ENCODE measurements around the gene KLHL29.

DNA sequence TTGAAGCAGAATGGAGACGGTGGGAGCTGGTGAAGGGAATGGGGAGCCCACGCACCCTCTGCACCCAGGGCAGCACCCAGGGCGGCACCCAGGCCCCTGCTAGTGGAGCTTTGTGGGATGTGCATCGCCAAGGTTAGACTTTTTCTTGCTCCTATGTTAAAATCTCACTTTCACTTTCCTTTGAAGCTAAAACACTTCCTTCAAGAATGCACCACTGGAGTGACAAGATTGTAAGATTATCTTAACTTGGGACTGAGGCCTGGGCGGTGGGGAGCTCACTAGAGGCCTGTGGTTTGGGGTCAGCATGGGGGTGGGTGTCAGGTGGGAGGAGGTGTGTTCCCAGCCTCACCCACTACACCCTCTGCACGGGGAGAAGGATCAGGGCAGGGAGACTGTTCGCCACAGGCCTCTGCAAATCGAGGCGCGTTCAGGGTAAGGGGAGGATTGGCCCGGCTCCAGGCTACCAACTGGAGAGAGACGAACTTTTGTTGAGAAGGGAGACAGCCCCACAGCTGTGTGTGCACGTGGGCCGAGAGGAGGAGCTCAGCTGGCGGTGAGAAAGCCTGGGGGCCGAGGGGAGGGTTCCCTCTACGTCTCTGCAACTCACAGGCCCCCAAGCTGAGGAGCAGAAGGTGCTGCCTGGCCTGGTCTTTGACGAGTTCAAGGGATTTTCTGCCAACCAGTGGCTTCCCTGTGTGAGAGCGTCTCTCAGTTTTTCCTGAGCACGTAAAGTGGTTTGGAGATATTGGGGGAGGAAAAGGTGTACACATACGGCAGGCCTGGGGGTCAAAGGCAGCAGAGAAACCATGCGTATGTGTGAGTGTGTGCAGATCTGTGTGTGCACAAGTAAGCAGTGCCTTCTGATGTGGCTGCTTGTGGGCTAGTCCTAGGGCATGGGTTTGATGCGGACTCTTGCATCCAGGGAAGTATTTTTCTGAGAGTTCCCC, 147.7 kb downstream of the KLHL29 start:
- no peak for TF ChIP-seq EZH2phosphoT487 (IDR thresholded peaks at IDR 0.05; ENCODE audit: borderline replicate concordance, low read depth, low read length)
- TF ChIP-seq, protein P1, sequence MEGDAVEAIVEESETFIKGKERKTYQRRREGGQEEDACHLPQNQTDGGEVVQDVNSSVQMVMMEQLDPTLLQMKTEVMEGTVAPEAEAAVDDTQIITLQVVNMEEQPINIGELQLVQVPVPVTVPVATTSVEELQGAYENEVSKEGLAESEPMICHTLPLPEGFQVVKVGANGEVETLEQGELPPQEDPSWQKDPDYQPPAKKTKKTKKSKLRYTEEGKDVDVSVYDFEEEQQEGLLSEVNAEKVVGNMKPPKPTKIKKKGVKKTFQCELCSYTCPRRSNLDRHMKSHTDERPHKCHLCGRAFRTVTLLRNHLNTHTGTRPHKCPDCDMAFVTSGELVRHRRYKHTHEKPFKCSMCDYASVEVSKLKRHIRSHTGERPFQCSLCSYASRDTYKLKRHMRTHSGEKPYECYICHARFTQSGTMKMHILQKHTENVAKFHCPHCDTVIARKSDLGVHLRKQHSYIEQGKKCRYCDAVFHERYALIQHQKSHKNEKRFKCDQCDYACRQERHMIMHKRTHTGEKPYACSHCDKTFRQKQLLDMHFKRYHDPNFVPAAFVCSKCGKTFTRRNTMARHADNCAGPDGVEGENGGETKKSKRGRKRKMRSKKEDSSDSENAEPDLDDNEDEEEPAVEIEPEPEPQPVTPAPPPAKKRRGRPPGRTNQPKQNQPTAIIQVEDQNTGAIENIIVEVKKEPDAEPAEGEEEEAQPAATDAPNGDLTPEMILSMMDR (conservative IDR thresholded peaks at IDR 0.05; ENCODE audit: low read length) = no peak

Measured in OCI-LY7 (cell line).